Retina (tissue), 1 donor: ENCODE measurements around the gene MLLT11.
A peak's percentile ranks its signal among the peaks of the same experiment; 100 is the strongest.

ENCODE experiments used
- DNase-seq: peaks from one replicate; pipeline ENCODE4 v3.0.0-alpha.2; 2016

Gene MLLT11, protein sequence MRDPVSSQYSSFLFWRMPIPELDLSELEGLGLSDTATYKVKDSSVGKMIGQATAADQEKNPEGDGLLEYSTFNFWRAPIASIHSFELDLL

DNA sequence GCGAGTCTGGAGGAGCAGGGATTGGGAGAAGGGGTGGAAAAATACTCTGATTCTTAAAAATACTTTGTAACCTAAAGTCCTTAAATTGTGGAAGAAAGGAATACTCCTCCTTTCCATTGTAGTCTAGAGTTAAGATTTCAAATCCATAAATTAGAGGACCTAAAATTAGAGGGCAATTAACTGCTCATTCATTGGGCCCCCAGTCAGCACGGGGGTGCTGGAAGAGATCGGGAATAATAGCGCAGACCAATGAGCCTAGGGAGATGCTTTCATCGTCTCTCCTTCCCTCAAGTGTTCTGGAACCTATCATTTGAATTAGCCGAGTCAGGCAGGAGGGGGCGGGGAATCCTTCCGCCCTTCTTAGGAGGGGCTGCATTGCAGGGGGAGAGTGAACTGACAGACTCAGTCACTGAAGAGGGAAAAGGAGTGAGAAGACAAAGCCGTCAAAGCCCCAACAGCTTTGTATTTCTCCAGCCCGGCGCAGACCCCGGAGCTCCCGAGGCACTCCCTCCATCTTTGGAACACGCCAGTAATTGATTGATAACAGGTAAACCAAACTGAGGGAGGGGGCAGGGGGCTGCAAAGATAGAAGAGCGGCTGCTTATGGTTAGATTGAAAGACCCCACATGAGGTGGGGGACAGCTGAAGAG is at the start of gene MLLT11:
Gene MLLT11 (plus strand): TSS at position 391 of the 650 bp plus-strand sequence. CDS start 6,828 bp downstream, outside the sequence.
- peak; percentile 91 for DNase-seq

DNA sequence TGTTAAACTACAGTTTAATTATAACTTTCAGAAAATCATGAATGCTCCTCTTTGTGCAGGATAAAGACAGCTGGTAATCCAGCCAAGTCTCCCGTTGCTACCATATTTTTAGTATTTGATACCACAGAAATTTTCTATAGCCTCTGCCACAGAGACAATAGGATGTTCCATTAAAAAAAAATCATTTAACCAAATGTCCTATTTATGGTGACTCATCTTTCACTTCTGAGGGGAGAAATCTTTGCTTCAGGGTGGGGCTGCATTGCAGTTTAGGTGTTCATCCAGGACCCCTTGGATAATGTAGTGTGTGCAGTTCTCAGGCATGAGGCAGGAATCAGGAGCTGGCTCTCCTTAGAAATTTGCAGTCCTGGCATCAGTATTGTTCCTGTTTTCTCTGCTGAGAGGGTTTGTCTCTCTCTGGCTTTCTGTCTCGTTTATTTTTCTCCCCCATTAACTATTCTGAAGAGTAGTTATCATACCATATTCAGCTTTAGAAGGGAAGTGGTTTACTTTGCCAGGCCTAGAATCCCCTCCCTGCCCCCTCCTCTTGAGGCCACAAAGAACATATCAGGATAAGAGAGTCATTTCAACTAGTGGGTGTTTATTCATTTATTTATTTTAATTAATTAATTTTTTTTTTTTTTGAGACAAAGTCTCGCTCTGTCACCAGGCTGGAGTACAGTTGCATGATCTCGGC is 48.9 kb upstream of the MLLT11 start:
- DNase-seq, result no peak

DNA sequence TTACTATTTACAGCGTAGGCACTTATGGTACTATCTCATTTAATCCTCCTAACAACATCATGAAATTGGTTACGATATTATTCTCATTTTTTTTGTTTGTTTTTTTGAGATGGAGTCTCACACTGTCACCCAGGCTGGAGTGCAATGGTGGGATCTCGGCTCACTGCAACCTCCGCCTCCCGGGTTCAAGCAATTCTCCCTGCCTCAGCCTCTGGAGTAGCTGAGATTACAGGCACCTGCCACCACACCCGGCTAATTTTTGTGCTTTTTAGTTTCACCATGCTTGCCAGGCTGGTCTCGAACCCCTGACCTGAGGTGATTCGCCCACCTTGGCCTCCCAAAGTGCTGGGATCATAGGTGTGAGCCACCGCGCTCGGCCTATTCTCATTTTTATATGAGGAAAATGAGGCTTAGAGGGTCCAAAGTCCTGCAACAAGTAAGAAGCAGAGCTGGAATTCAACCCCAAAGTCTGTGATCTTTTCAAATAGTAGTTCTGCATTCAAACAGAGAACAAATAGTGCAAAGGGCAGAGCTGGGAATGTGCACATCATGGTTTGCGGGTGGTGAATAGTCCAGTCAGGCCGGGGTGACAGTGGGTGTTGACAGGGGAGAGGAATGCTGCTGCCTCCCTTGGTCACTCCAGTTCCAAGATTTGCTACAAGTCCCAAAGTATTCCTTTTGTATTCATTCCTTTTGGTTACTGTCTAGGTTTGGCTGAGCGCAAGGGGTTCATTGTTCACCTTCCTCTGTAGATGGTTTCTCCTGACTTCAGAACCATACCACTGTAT is 47.3 kb upstream of the MLLT11 start:
- no peak for DNase-seq

DNA sequence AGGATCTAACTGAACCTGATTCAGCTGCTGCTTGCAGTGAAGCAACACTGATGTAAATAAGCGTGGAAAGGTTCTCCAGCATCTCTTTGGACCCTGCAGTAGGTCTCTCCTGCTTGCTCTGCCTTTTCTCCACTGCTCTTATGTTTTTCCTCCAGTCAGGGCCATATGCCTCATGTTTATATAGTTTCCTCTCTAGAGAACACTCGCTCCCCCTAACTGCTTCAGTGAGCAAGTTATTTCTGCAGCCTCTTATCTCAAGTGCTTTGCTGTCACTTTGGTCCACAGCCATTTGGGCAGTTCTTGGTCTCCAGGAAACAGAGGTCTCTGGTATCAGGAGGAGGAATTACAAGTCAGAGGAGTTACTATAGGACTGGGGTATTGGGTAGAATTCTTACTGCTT is 46.7 kb upstream of the MLLT11 start:
- DNase-seq, result no peak

DNA sequence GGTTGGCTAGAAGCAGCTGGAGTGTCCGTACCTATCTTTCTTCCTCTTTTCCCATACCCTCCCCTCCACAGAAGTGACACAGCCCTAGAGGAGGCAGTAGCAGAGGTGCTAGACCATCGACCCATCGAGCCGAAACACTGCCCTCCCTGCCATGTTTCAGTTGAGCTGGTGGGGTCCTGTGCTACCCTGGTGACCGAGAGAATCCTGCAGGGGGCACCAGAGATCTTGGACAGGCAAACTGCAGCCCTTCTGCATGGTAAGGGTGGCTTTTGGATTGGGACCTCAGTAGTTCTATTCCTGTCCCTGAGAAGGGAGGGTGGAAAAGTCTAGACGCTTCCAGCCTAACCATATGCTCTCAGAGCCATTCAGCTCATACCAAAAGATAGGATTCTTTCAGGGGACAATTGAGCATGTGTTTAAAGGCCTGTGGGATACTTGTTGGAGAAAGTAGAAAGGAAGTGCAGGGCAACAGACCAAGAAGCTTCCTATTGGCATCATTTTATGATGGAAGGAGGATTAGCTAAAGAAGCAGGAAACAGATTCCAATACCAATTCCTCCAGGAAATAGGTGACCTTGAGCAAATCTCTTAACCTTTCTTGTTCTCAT is 35.6 kb upstream of the MLLT11 start:
- DNase-seq, result peak; percentile 64

DNA sequence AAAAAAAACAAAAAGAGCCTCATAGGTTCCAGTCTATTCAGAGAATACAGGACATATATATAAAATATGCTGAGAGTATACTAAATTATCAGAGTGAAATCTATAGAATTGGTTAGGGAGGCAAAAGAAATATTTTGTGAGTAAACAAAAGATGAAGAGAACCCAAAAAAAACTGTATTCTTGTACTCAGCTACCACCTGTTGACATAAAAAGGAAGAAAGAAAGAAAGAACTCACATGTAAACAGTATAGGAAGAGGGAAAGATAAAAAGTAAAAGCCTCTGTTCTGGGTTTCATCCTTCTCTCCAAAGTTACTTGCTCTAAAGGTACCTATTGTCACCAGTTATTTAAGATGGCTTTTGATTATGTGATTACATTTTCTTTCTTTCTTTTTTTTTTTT is 33.7 kb upstream of the MLLT11 start:
- DNase-seq, result no peak

DNA sequence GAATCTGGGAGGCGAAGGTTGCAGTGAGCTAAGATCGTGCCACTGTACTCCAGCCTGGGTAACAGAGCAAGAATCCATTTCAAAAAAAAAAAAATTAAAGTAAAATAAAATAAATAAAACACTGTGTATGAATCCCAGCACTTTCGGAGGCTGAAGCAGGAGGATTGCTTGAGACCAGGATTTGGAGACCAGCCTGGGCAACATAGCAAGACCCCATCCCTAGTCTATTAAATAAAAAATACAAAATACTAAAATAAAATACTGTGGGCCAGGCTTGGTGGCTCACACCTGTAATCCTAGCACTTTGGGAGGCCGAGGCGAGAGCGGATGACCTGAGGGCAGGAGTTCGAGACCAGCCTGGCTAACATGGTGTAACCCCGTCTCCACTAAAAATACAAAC is 28.0 kb upstream of the MLLT11 start:
- DNase-seq, result no peak

DNA sequence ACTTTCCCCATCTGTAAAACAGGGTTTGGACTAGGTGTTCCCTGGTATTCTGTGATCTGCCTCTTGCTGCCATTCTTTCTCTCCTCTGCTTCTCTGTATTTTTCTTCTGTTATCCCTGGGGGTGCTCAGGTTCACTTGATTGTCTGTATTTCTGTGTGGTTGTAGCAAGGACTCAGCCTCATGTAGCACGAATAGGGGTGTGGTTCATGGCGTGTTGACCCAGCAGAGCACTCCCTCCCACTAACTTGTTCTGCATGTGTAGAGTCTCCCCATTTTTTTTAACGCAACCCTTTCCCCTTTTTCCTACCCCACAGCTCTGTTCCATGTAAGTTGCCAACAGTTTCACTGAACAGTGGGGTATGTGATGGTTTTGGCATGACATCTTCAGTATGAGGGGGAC is 25.0 kb upstream of the MLLT11 start:
- no peak for DNase-seq

DNA sequence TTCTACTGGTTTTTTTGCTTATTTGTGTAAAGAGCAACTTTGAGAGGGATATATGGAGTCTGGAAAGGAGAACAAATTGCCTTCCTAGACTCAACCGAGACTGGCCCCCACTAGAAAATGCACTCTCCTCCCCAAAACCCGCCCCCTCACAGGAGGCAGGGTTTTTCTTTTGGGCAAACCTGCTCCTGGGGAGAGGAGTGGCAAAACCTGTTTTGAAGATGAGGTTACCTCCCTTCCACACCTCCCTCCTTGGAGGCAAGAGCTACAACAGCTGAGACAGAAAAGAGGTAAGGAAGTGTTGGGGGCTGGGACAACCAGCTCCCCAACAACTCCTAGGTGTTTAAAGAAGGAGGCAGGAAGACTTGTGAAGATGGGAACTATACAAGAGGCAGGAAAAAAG is 23.8 kb upstream of the MLLT11 start, which contains the start of gene BNIPL:
Gene BNIPL (plus strand): TSS at position 231 of the 400 bp plus-strand sequence. CDS start 140 bp downstream, at position 371.
- no peak for DNase-seq

DNA sequence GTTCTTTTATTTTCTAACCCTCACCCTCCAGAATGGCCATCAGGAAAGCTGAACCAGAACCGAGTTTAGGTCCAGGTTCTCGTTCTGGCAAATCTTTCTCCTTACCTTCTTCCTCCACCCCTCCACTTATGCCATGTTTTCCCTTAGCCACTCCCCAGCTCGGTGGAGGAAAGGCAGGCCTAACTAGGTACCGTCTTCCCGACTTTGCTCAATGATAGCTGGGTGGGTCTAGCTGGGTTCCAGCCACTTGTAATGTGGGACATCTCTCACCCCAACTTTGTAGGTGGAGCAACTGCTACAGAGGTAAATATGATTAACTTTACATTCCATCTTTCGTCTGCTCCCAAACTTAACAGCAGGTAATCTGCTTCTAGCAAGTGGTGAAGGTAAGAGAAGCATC is 23.2 kb upstream of the MLLT11 start:
- DNase-seq, result no peak

DNA sequence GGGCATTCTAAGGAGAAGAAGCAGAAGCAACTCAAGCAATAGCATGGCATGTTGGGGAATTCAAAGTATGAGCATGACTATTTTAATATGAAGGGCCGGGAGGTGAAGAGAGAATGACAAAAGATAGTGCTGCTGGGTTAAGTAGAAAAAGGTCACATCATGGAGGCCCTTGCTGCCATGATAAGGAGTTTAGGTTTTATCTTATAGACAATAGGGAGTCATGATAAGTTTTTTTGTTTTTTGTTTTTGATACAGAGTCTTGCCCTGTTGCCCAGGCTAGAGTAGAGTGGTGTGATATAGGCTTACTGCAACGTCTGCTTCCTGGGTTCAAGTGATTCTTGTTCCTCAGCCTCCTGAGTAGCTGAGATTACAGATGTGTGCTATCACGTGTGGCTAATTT is 20.7 kb upstream of the MLLT11 start:
- DNase-seq, result no peak

DNA sequence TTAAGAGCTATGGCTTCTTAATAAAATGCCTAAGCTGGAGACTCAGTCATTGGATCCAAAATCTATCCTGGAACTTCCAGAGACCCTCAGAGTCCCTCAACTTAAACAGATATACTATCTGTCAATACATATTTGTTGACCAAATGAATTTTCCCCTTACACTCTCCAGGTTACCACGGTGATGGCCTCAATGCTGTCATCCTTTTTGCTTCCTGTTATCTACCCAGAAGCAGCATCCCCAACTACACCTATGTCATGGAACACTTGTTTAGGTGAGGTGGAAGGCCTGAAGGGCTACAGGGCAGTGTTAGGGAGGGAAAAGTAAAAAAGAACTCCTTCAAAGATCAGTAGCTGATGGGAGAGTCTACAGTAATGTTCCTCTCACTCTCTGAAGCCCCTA is 17.0 kb upstream of the MLLT11 start:
- no peak for DNase-seq

DNA sequence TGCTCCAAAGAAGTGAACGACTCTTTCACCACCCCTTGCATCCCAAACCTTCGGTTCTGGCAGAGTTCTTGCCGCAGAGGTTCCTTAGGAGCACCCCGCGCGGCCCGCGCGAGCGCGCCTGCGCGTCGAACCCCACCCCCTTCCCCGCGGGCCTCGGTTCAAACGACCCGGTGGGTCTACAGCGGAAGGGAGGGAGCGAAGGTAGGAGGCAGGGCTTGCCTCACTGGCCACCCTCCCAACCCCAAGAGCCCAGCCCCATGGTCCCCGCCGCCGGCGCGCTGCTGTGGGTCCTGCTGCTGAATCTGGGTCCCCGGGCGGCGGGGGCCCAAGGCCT is 12.6 kb upstream of the MLLT11 start, which contains the start of gene C1orf56:
Gene C1orf56 (plus strand): TSS at position 161 of the 334 bp plus-strand sequence. CDS start 97 bp downstream, at position 258.
- DNase-seq, result peak; percentile 90

DNA sequence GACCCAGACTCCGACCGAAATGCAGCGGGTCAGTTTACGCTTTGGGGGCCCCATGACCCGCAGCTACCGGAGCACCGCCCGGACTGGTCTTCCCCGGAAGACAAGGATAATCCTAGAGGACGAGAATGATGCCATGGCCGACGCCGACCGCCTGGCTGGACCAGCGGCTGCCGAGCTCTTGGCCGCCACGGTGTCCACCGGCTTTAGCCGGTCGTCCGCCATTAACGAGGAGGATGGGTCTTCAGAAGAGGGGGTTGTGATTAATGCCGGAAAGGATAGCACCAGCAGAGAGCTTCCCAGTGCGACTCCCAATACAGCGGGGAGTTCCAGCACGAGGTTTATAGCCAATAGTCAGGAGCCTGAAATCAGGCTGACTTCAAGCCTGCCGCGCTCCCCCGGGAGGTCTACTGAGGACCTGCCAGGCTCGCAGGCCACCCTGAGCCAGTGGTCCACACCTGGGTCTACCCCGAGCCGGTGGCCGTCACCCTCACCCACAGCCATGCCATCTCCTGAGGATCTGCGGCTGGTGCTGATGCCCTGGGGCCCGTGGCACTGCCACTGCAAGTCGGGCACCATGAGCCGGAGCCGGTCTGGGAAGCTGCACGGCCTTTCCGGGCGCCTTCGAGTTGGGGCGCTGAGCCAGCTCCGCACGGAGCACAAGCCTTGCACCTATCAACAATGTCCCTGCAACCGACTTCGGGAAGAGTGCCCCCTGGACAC is 12.1 kb upstream of the MLLT11 start:
- peak; percentile 90 for DNase-seq

DNA sequence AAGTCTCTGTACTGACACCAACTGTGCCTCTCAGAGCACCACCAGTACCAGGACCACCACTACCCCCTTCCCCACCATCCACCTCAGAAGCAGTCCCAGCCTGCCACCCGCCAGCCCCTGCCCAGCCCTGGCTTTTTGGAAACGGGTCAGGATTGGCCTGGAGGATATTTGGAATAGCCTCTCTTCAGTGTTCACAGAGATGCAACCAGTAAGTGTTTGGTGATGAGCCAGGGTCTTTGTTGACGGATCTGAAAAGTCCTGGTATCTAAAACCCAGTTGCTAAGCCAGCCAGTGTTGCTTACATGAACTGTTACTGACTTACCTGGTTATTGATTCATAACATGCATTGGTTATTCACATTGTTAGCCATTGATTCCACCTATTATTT is 11.6 kb upstream of the MLLT11 start:
- no peak for DNase-seq

DNA sequence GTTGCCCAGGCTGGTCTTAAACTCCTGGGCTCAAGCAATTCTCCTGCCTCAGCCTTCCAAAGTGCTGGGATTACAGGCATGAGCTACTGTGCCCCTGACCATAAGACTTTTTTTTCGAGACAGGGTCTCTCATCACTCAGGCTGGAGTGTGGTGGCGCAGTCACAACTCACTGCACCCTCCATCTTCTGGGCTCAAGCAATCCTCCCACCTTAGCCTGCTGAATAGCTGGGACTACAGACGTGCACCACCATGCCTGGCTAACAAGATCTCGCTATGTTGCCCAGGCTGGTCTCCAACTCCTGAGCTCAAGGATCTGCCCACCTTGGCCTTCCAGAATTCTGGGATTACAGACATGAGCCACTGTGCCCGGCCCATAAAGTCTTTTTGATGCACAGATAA is 10.7 kb upstream of the MLLT11 start:
- DNase-seq, result no peak

DNA sequence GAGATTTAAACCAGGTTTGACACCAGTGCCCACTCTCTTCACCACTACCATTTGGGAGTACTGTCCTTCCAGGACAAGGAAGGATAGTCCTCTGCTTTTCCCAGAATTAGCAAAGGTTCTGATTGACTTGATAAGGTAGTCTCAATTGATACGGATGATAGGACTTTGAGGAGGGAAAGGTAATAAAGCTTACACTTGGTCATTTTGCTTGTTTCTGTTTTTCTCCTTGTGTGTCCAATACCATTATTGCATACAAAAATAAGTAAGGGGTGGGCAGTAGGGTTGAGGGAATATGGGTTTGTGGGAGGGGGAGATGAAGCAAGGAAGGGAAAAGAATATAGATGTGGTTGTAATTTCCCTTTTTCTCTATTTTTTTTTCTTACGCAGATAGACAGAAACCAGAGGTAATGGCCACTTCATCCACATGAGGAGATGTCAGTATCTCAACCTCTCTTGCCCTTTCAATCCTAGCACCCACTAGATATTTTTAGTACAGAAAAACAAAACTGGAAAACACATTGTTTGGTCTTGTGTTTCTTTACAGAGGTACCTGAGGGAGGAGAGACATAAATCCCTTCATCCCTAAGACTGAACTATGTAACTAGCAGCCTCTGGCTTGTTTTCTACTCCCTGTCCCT is 10.0 kb upstream of the MLLT11 start:
- DNase-seq, result no peak

DNA sequence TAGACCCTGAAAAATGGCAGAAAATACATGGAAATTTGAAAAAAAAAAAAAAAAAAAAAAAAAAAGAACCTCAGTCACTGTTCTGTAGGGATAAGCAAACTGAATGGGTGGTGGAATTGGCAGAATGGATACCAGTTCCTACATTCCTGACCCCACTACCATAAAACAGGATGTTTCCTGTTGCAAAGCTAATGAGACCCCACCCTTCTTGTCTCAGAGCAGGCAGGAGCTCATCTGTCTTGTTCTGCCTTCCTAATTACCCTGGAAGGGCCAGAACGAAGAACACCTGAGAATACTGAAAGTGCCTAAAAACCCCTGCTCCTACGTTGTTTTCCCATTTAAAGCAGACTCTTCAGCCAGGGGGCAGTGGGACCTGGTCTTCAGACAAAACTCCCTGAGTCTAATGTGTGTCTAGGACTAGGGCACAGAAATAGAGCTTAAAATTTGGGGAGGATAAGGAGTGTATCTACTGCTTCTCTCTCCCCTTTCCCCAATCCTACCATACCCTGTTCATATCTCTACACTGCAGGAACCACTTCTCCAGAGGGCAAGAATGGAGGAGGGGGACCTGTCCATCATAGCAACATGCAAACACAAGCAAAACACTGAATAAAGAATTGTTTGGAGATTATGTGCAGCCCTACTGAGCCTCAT is 8.7 kb upstream of the MLLT11 start:
- DNase-seq, result no peak

DNA sequence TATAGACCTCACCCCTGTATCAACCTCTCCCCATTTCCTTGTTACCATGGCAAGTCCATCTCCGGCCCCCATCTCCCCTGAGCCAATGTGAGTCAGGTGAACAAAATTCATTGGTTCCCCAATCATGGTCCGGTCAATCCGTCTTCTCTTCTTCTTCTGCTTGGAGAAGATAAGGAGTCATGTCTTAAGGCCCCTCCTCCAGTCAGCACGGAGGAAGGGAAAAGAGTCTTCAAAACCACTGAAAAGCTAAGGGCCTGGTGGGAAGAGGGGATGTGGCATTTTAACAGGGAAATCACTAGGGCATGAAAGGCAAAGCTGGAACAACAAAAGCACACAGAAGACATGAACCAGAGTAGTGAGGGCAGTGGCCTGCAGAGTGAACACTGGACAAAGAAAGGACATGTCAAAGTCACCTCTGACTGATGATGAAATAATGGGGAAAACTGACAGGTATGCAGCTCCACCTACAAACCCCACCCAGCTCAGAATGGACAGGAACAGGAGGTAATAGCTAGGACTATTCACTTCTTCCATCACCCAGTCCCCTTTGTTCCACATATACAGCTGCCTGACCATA is 5.1 kb upstream of the MLLT11 start:
- no peak for DNase-seq

DNA sequence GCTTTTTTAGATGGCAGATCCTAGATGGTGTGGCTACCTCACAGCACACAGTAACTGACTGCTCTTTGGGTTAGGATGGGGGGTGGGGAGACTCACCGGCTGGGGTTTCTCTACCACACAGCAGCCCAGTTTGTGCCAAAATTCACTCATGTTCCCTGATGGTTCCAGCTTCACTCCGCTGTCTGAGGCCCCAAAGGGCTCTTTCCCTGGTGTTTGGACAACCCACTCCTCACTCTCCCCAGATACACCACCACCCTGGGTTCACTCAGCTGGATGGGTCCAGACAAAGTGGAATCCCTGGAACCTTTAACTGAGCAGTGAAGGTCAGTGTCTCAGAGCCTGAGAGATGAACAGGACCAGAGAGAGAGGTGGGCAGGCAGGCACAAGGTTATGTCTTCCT is 4.6 kb upstream of the MLLT11 start:
- no peak for DNase-seq

DNA sequence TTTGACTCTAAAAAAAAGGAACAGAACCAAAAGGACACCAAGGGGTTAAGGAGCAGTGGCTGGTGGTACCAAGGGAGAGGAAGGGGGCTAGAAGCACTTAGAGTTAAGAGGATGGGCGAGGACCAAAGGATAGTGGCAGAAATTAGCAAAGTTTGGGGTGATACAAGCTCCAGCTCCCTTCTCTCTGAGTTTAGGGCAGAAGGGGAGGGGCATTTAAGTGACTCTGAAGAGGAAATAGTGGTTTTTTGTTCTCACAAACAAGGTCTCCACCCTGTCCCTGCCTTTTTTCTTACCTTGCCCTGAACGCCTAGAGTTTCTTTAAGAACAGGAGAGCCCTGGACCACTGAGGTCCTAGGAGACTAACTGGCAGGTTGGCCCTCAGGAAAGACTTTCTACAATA is 4.0 kb upstream of the MLLT11 start:
- DNase-seq, result no peak
